DMS153 (cell line): Measurements from ENCODE around the gene KCP.

Source experiments
- DNase-seq: peaks from one replicate; lab custom pipeline; 2025; lab: John Stamatoyannopoulos, UW

KCP gene

GRCh38 chr7:128887169-128888038 lies 23.1 kb downstream of the KCP start:
- no peak for DNase-seq

GRCh38 chr7:128886391-128887168 lies 23.9 kb downstream of the KCP start:
- DNase-seq = no peak

GRCh38 chr7:128885370-128886187 lies 24.9 kb downstream of the KCP start:
- no peak for DNase-seq

DNA sequence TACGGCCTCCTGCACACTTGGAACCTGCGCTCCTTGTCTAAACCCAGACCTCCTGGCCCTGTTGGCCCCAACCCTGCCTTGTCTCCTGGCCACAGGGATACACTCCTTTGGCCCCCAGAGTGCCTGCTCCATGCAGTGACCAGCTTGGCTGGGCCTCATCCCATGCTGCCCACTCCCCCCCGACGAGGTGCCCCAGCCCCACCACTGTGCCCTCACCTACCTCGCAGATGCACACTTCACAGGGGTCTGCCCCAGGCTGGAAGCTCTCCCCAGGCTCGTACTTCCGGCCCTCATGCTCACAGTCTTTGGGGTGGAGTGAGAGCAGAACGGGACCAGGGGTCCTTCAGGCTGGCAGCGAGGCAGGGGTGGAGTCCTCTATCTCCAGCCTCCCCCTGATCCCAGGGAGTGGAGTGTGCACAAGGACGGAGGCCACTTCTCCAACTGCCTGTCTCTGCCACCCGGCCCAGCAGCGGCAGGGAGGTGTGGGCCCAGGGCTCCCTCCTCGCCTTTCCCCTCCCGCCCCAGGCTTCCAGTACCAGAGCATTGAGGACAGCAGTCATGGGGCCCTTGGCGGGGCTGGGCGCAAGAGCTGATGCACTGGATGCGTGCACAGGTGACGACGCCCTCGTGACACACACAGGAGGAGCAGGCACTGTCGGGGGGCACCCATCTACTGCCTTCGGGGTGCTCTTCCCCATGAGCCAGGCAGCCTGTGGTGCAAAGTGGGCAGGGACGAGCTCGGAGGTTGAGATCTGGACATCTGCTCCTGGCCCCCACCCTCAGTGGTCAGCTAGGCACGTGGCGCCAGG lies 25.7 kb downstream of the KCP start:
- no peak for DNase-seq

DNA sequence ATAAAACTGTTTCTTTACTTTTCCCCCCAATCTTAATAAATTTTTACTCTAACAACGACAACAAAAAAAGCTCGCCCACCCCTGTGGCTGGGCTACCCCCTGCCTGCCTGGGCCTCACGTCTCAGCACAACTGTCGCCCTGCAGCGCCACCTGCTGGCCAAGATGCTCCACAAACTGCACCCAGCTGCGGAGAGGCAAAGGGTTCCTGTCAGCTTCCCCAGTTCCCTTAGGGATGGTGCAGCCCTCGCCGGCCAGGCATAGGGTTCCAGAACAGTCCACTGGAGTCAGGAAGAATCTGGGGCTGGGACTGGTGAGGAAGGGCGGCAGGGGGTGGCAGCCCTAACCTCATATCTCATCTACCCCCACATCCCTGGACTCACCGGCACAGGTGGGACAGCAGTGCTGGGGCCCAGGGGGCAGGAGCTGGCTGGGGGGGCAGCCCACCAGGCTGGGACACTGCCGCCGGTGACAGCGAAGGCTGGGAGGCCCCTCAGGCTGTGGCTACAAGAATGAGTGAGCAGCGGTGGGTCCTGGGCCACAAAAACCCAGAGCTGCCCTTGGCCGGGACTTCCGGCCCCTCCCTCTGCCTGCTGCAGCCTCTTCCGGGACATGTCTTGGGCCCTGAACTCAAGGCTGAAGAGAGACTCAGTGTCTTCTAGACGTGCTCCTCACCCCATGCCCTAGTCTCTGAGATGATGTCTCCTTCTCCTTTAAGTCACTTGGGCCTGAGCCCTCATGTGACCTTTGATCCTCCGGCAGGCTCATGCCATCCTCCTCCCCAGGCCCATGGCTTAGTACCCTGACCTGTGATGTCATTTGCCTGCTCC lies 26.7 kb downstream of the KCP start:
- peak; percentile 7 for DNase-seq

DNA sequence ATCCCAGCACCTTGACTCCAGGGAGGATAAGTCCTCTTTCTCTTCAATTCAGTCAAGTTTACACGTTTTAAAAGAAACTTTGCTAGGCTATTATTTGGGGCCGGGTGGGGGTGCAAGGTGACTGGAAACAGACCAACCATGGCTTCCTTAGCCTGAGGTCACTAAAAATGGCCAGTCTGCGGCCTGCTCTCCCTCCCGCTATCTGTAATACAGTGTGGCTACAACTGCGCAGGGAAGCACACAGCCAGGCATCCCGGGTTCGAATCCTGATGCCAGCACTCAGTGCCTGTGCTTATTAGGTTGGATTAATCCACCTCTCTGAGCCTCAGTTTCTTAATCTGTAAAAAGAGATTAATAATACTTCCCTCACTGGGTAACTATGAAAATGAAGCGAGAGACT lies 28.4 kb downstream of the KCP start:
- no peak for DNase-seq

DNA sequence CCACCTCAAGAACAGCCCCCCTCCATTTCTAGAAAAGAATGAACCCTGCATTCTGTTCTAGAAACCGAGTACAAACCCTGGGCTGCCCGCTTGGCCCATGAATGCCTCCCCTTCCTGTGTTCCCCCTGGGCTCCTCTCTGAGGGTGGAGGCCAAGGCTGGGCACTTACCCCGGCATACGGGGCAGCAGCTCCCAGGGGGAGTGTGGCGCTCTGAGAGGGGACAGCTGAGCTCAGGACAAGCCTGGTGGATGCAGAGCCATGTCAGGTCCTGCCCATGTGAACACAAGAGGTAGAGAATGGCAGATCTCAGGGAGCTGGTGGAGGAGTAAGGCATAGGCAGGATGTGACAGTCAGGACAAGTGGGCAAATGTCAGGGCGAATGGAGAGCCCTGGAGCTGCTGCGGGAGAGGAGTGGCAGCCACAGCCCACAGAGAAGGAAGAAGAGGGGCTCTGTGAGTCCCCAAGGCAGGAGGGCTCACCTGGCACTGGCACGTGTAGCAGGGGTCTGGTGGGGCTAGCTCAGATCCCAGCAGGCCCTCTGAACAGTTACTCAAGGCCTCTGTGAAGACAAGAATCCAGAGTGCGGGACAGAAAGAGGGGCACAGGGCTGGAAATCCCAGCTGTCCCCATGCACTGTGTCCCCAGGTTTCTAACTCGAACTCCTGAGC lies 28.9 kb downstream of the KCP start:
- no peak for DNase-seq

GRCh38 chr7:128880791-128881457 lies 29.6 kb downstream of the KCP start:
- no peak for DNase-seq

DNA sequence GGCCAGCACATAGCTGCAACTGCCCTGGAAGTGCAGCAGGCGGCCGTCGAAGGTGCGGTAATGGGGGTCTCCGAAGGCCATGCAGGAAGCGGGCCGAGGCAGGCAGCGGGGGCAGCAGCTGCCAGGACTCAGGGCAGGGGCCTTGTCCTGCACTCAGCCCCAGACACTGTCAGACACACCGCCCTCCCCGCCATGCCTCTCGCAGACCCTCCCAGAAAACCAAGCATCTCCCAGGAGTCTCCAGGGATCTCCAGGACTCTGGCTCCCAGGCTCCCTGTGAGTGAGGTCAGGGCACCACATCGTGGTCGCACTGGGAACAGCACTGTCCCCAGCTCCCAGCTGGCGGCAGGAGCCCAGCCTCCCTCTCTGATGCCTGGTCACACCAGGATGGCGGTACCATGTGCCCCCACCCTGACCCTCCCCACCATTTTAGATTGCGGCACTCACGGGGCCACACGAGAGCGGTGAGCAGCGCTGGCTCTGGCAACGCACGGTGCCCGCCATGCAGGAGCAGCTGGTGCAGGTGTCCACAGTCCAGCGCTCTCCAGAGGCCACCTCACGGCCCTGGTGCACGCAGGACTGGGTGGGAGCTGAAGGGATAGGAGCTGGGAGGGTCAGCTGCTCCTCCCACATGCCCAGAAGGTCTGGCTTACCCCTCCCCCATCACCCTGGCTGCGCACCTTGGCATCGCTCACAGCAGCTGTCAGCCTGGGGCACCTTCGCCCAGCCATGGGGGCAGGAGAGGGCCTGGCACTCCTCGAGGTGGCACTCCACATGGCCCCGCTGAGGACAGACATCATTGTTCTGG lies 30.4 kb downstream of the KCP start:
- peak; percentile 45 for DNase-seq

DNA sequence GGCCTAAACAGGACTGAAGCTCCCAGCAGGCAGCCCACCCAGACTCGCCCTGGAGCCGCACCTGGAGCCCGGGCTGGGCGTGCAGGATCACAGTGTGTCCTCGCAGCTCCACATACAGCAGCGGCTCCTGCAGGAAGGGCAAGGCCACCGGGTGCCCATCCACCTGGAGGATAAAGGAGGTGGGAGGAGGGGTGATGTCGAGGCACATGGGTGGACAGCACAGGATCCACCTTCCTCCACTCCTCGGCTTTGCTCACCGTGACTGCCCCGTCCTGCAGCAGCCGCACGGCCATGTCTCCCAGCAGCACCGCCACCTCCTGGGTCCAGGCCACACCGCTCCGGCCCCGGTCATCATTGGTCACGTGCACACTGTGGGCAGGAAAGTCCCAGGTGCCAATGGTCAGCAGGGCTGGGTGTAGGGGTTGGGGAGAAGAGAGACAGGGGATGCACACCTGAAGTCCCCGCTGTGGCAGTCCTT lies 31.0 kb downstream of the KCP start:
- no peak for DNase-seq

GRCh38 chr7:128878226-128879105 lies 32.0 kb downstream of the KCP start:
- no peak for DNase-seq

- DNase-seq = no peak
Measured at GRCh38 chr7:128877756-128878120, 32.8 kb downstream of the KCP start.

- DNase-seq = no peak
Measured at GRCh38 chr7:128876978-128877755, 33.3 kb downstream of the KCP start.

DNA sequence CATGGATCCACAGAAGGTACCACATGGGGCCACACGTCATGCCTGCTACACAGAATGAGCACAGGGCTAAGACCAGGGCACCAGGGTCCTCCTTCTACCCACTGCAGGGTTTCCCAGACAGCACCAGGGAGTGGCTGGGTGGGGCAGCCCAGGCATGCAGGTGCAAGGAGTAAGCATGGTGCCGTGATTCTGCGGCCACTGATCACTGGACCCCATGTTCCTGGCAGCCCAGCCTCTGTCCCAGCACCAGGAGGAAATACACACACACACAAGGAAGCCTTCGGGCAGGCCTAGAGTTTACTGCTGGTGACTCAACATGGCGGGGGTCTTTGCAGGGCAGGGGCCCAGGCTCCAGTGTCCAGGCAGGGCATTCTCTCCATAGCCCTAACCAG lies 33.9 kb downstream of the KCP start:
- DNase-seq = no peak

- DNase-seq = no peak
Measured at GRCh38 chr7:128876127-128876526, 34.4 kb downstream of the KCP start.

GRCh38 chr7:128875523-128875948 lies 35.0 kb downstream of the KCP start:
- no peak for DNase-seq
